NCI-H510A (cell line): ENCODE data around the gene COL24A1.
"Not testable (repeated sequence)": the region's sequence is repeated elsewhere in the genome, so short reads cannot be mapped to it uniquely, and the experiment has no call there.

Experiments
- DNase-seq: peaks from one replicate; lab custom pipeline; 2025; lab: John Stamatoyannopoulos, UW

Gene COL24A1

GRCh38 chr1:85888921-85889320, 267.7 kb downstream of the COL24A1 start:
- no peak for DNase-seq

GRCh38 chr1:85884372-85885035, 272.1 kb downstream of the COL24A1 start:
- no peak for DNase-seq

- DNase-seq, result no peak
These were observed 289.4 kb downstream of the COL24A1 start for GRCh38 chr1:85867189-85867588.

DNA sequence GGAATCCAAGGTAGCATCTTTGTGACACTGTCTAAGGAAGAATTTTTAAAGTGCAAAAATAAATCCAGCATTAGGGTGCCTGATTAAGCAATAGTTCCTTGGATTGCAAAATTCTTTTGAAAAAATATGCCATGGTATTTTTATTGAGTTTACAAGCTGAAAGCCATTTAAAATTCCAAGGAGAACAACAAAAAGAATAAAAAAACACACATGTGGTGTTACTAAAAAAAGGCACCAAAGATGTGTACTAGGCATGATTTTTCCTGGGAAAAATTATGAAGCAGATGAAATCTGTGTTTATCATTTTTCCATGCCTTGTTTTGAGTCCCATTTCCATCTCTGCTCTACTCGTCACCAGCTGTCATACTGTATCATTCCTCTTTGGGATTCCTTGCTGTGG, 291.4 kb downstream of the COL24A1 start:
- DNase-seq, result no peak

- DNase-seq, result no peak
These were observed 291.8 kb downstream of the COL24A1 start for GRCh38 chr1:85864727-85865126.

DNA sequence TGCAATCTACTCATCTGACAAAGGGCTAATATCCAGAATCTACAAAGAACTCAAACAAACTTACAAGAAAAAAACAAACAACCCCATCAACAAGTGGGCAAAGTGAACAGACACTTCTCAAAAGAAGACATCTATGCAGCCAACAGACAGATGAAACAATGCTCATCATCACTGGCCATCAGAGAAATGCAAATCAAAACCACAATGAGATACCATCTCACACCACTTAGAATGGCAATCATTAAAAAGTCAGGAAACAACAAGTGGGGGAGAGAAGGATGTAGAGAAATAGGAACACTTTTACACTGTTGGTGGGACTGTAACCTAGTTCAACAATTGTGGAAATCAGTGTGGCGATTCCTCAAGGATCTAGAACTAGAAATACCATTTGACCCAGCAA, 292.9 kb downstream of the COL24A1 start:
- not testable (repeated sequence) for DNase-seq

GRCh38 chr1:85862456-85862855, 294.1 kb downstream of the COL24A1 start:
- no peak for DNase-seq

DNA sequence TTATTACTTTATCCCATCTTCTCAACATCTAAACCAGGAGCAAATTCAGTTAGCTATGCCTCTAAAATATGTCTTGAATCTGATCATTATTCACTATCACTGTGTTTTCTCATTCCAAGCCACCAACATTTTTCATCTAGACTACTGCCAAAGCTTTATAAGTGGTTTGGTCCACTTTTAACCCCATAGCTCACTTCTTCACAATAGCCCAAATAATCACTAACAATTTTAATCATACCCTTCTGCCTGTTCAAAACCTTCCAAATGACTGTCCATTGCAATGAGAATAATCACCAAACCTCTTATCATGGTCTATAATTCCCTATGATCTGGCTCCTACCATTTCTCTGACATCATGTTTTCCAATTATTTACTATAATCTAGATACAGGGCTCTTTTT, 298.6 kb downstream of the COL24A1 start:
- DNase-seq, result no peak

- peak; percentile 8 for DNase-seq
These were observed 306.3 kb downstream of the COL24A1 start for GRCh38 chr1:85850238-85850637.

GRCh38 chr1:85849660-85850059, 306.9 kb downstream of the COL24A1 start:
- DNase-seq, result no peak

DNA sequence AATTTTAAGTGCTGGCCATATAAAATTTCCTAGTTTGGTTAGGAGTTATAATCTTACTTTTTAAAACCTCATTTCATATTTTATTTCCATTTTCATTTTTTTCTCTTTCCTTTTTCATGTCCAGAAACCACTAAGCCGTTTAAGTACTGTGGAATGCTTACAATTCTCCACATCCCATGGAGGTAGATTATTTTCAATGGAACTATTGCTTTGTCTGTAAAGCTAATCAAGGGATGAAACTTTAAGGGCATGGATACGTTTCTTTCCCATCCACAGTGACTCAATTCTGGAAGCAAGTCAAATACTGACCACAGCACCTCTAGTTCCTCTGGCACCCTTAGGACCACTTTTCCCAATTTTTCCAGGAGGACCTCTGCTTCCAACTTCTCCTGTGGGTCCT, 309.2 kb downstream of the COL24A1 start:
- no peak for DNase-seq

DNA sequence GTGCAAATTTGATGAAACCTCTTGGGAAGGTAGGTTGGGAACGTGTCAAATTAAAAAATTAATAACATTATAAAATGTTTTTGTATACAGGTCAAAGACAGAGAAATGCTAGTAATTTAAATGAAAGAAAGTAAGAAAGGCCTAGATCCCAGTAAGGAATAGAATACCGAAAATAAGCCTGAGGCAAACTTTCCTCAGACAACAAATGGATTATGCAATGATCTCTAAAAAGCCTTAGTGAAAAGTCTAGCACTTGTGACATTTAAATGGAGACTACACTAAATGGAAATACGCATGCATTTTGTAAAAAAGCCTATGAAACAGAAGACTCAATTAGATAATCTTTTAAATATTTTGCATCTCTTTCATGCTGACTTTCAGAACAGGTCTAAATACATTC, 309.9 kb downstream of the COL24A1 start:
- no peak for DNase-seq

GRCh38 chr1:85839459-85839858, 317.1 kb downstream of the COL24A1 start:
- no peak for DNase-seq

DNA sequence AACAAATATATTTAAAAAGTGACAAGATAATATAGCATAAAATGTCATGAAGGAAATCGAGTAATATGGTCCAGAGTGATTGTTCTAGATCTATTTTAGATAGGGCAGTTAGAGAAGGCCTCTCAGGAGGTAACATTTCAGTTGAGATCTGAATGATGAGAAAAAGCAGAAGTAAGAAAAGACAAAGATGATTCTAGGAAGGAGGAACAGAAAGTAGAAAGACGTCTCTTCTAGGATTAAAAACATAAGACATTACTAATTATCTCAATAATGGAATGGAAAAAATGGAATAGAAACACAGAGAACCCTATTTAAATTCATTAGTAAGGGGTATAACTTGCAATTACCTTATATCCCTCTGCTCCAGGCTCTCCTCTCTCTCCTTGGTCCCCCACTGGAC, 318.3 kb downstream of the COL24A1 start:
- DNase-seq, result no peak

- no peak for DNase-seq
These were observed 319.8 kb downstream of the COL24A1 start for GRCh38 chr1:85836736-85837135.

DNA sequence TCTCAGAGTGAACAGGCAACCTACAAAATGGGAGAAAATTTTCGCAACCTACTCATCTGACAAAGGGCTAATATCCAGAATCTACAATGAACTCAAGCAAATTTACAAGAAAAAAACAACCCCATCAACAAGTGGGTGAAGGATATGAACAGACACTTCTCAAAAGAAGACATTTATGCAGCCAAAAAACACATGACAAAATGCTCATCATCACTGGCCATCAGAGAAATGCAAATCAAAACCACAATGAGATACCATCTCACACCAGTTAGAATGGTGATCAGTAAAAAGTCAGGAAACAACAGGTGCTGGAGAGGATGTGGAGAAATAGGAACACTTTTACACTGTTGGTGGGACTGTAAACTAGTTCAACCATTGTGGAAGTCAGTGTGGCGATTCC, 323.4 kb downstream of the COL24A1 start:
- DNase-seq, result not testable (repeated sequence)

DNA sequence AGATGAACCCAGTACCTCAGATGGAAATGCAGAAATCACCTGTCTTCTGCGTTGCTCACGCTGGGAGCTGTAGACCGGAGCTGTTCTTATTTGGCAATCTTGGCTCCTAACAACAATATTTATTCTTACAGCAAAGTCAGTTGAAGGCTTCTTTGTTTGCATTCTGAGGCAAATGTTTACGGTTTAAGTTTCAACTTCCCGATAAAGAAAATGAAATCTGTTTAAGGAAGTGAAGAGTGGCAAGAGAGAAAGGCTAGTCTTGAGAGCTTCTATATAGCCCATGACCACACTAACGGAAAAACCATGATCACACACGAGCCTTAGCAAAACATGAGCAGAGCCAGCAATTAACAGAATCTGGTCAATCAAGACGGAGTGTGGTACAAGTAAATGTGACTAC, 325.7 kb downstream of the COL24A1 start:
- no peak for DNase-seq

GRCh38 chr1:85824066-85824840, 332.3 kb downstream of the COL24A1 start:
- no peak for DNase-seq

GRCh38 chr1:85822696-85823095, 333.9 kb downstream of the COL24A1 start:
- DNase-seq, result peak; percentile 17

- peak; percentile 53 for DNase-seq
These were observed 338.2 kb downstream of the COL24A1 start for GRCh38 chr1:85818371-85818770.

DNA sequence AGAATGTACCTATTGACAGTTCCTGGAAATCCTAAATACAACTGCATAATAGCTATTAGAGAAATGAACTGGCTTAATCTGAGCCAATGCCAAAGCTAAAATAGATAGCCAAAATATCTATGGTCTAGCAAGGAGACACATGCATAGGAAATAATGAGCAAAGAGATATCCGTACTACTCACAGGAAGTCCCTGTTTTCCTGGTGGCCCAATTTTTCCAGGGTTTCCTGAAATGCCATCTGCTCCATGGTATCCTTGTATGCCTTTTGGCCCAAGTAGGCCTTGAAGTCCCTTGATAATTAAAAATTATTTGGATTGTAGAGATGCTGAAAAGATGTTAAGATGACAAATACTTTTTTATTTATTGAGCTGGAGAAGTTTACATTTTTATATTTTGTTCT, 340.0 kb downstream of the COL24A1 start:
- DNase-seq, result no peak

DNA sequence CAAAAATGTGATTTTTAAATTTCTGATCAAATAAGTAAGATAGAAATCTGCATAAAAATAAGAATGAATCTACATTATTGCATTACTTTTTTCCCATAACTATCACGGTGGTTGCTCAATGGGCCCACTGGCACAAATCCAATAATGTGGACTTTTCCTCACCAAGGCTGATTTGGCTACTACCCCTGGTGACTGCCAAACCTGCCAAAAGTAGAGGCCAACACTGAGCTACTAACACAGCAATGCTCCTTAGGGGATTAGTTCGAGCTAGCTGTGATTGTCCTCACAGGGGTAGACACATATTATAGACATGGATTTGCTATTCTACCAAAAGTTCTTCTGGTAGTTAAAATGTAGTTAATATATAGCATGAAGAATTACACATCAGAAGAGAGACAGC, 340.7 kb downstream of the COL24A1 start:
- no peak for DNase-seq

GRCh38 chr1:85806236-85806965, 350.2 kb downstream of the COL24A1 start:
- DNase-seq, result no peak
